ENCODE measurements around the gene CASP14. TPM values are rescaled to one million over a fixed set of nuclear protein-coding genes. Genes with fewer than 3 reads are reported as not detected.

Gene CASP14
- polyA plus RNA-seq (2011; rRNA removed) (not detected in 2 replicates), polyA plus RNA-seq (2017; fragmentation: RNase III; extraction: RNeasy Plus Mini Kit Qiagen cat#74134 plus additional on column Dnase treatment) (not detected in 3 replicates), polyA minus RNA-seq (2011; rRNA and poly(A)+ RNA removed) (not detected in 2 replicates)
- polyA plus RNA-seq (2012; cell fraction: cytosol; rRNA removed), result not detected in 2 replicates
- not detected in 2 replicates for polyA plus RNA-seq (2012; cell fraction: nucleus; rRNA removed)

- 24% methylated on average over 11 of the region's 11 CpGs for WGBS (ENCODE audit: missing lambda C conversion rate)
- TF ChIP-seq ESRRA (IDR thresholded peaks at IDR 0.05; ENCODE audit: borderline replicate concordance, low read length) (no peak), CEBPB (IDR thresholded peaks at IDR 0.05) (no peak), EHF (CRISPR knock-in tag; IDR thresholded peaks at IDR 0.05) (no peak), JUN (IDR thresholded peaks at IDR 0.05) (no peak), POLR2AphosphoS2 (conservative IDR thresholded peaks at IDR 0.05; ENCODE audit: low read length) (no peak), KDM1A (IDR thresholded peaks at IDR 0.05; ENCODE audit: low read depth) (no peak), SMC3 (IDR thresholded peaks at IDR 0.05) (no peak), ELK1 (IDR thresholded peaks at IDR 0.05; ENCODE audit: low read depth, low read length) (no peak), TFCP2L1 (CRISPR knock-in tag; IDR thresholded peaks at IDR 0.05) (no peak), HOXB13 (CRISPR knock-in tag; IDR thresholded peaks at IDR 0.05; ENCODE audit: low read depth) (no peak), FOSL2 (IDR thresholded peaks at IDR 0.05) (no peak), FOSL2 (CRISPR knock-in tag; IDR thresholded peaks at IDR 0.05) (no peak), HEYL (CRISPR knock-in tag; IDR thresholded peaks at IDR 0.05) (no peak), MAZ (IDR thresholded peaks at IDR 0.05; ENCODE audit: borderline replicate concordance, low read depth, low read length) (no peak), GATA3 (IDR thresholded peaks at IDR 0.05; ENCODE audit: borderline replicate concordance) (no peak)
- ATAC-seq, result no peak
- no peaks in the 10 kb centered on the region for H3K4me1 ChIP-seq
- ChIA-PET CTCF (interaction anchor here (0.6 kb wide), 1 partner anchor 48 kb away, joined by 4 read pairs; no protein-coding TSS in a partner anchor), POLR2A (no interaction called here)
- no peak within 1 kb of the TSS for H3K4me2 ChIP-seq
- H3K27ac ChIP-seq, result no peak within 1 kb of the TSS
- FAIRE-seq, result no peak
- H3K9me3 ChIP-seq, result no peaks in the 10 kb centered on the region
- no peak for DNase-seq (ENCODE audit: low read depth in 1 of 2, low spot score in 1 of 2)
- H3K4me3 ChIP-seq, result no peak within 1 kb of the TSS
Measured at GRCh38 chr19:15048885-15049541, at the start of gene CASP14. Gene CASP14 (plus strand): TSS chr19:15049480. CDS start chr19:15052252, 2,772 bp downstream.

GRCh38 chr19:15008308-15008707 lies 41.0 kb upstream of the CASP14 start:
- Histone ChIP-seq H3K4me3 (no peak overlapping the region), H3K4me2 (no peak overlapping the region), H3K27ac (no peak overlapping the region), H3K9me3 (no peaks in the 10 kb centered on the region), H3K4me1 (no peaks in the 10 kb centered on the region)
- ChIA-PET CTCF (interaction anchor here (0.6 kb wide), 1 partner anchor 509 kb away, joined by 5 read pairs; no protein-coding TSS in a partner anchor), POLR2A (no interaction called here)
- TF ChIP-seq ZNF302 (CRISPR knock-in tag; IDR thresholded peaks at IDR 0.05) (no peak), RCOR1 (IDR thresholded peaks at IDR 0.05; ENCODE audit: low read depth, low read length) (no peak), HEYL (CRISPR knock-in tag; IDR thresholded peaks at IDR 0.05) (no peak), NPAS2 (CRISPR knock-in tag; IDR thresholded peaks at IDR 0.05; ENCODE audit: borderline replicate concordance) (no peak), RNF2 (IDR thresholded peaks at IDR 0.05; ENCODE audit: borderline replicate concordance, low read depth) (no peak), FOXS1 (CRISPR knock-in tag; IDR thresholded peaks at IDR 0.05) (no peak), MAFK (IDR thresholded peaks at IDR 0.05; ENCODE audit: partially characterized antibody) (no peak), ELK1 (IDR thresholded peaks at IDR 0.05; ENCODE audit: low read depth, low read length) (no peak), POLR2A (IDR thresholded peaks at IDR 0.05; ENCODE audit: low read length) (no peak), TP53 (CRISPR knock-in tag; IDR thresholded peaks at IDR 0.05) (no peak), CHD2 (IDR thresholded peaks at IDR 0.05; ENCODE audit: low read length, partially characterized antibody) (no peak)
- DNase-seq (ENCODE audit: low read depth in 1 of 2, low spot score in 1 of 2) (no peak), FAIRE-seq (no peak), ATAC-seq (no peak)

Data from A549 (cell line).